A549 (cell line): ENCODE results near the gene EYA2.

Experiments used
- BCL3 ChIP-seq: fragments of >200 bp; sonication (Bioruptor Twin); formaldehyde crosslinking; IDR thresholded peaks from 3 replicates; pipeline ENCODE4 v1.6.1; 2016
- CHD2 ChIP-seq: fragments of 150-350 bp; IDR thresholded peaks from 2 replicates; pipeline ENCODE4 v1.6.1; 2014; ENCODE audit warnings: low read length; ENCODE audit not compliant: partially characterized antibody
- CTCF ChIP-seq: fragments of >200 bp; sonication (Bioruptor Twin); formaldehyde crosslinking; IDR thresholded peaks from 3 replicates; pipeline ENCODE4 v1.5.1; 2016
- EP300 ChIP-seq, 2 experiments: fragments of >200 bp; sonication (Bioruptor Twin); formaldehyde crosslinking; IDR thresholded peaks; 2 replicates in 1 of 2; 3 replicates in 1 of 2; pipeline ENCODE4 v1.6.1; 2016 to 2017
- ESRRA ChIP-seq: fragments of 150-350 bp; IDR thresholded peaks from 2 replicates; pipeline ENCODE4 v1.6.1; 2014; ENCODE audit warnings: mild to moderate bottlenecking, low read length, borderline replicate concordance
- FOXS1 ChIP-seq: fragments of 250-450 bp; sonication (Bioruptor Pico); IDR thresholded peaks from 2 replicates; pipeline ENCODE4 v1.5.0; 2020; ENCODE audit warnings: mild to moderate bottlenecking, moderate library complexity
- HOXB5 ChIP-seq: fragments of 250-450 bp; sonication (Bioruptor Pico); IDR thresholded peaks from 2 replicates; pipeline ENCODE4 v1.5.0; 2020; ENCODE audit warnings: mild to moderate bottlenecking, moderate library complexity
- MAX ChIP-seq: IDR thresholded peaks from 2 replicates; pipeline ENCODE4 v1.6.1; 2012
- MAZ ChIP-seq: fragments of 150-350 bp; IDR thresholded peaks from 2 replicates; pipeline ENCODE4 v1.6.1; 2014; ENCODE audit warnings: antibody characterized with exemption, low read depth, low read length, borderline replicate concordance
- MYC ChIP-seq: IDR thresholded peaks from 2 replicates; pipeline ENCODE4 v1.6.1; 2012; ENCODE audit warnings: mild to moderate bottlenecking, inconsistent platforms, low read length, improper control_type of control experiment, borderline replicate concordance
- POLR2A ChIP-seq: IDR thresholded peaks from 2 replicates; pipeline ENCODE4 v1.6.1; 2012; ENCODE audit warnings: mild to moderate bottlenecking, low read length
- RCOR1 ChIP-seq: fragments of 150-350 bp; IDR thresholded peaks from 2 replicates; pipeline ENCODE4 v1.6.1; 2014; ENCODE audit warnings: antibody characterized with exemption, low read length, low read depth
- REST ChIP-seq: fragments of 200-600 bp; sonication (generic); IDR thresholded peaks from 2 replicates; pipeline ENCODE4 v1.6.1; 2016; ENCODE audit warnings: antibody characterized with exemption, mild to moderate bottlenecking, moderate library complexity
- USF2 ChIP-seq: fragments of 450-650 bp; IDR thresholded peaks from 2 replicates; pipeline ENCODE4 v1.6.1; 2014; ENCODE audit warnings: antibody characterized with exemption

GRCh38 chr20:47061549-47061948 is 166.9 kb downstream of the EYA2 start:
- TF ChIP-seq MAZ (no peak), POLR2A (no peak), CTCF (no peak), HOXB5 (CRISPR knock-in tag) (no peak), MYC (no peak), RCOR1 (no peak), EP300 (IDR thresholded peaks at IDR 0.05) (no peak), REST (no peak), ESRRA (no peak), BCL3 (no peak), USF2 (no peak), FOXS1 (CRISPR knock-in tag) (no peak), CHD2 (no peak), MAX (no peak)
